VCaP (cell line): ENCODE data around the gene PSMD3.

Experiments used
- H3K27ac ChIP-seq: fragments of 450-650 bp; 2 replicates; pipeline ENCODE4 v1.5.1; 2017
- TF ChIP-seq, protein P1 (sequence below): fragments of 450-650 bp; conservative IDR thresholded peaks from 2 replicates; pipeline ENCODE4 v1.5.1; 2017; ENCODE audit warnings: mild to moderate bottlenecking, moderate library complexity

Gene PSMD3

DNA sequence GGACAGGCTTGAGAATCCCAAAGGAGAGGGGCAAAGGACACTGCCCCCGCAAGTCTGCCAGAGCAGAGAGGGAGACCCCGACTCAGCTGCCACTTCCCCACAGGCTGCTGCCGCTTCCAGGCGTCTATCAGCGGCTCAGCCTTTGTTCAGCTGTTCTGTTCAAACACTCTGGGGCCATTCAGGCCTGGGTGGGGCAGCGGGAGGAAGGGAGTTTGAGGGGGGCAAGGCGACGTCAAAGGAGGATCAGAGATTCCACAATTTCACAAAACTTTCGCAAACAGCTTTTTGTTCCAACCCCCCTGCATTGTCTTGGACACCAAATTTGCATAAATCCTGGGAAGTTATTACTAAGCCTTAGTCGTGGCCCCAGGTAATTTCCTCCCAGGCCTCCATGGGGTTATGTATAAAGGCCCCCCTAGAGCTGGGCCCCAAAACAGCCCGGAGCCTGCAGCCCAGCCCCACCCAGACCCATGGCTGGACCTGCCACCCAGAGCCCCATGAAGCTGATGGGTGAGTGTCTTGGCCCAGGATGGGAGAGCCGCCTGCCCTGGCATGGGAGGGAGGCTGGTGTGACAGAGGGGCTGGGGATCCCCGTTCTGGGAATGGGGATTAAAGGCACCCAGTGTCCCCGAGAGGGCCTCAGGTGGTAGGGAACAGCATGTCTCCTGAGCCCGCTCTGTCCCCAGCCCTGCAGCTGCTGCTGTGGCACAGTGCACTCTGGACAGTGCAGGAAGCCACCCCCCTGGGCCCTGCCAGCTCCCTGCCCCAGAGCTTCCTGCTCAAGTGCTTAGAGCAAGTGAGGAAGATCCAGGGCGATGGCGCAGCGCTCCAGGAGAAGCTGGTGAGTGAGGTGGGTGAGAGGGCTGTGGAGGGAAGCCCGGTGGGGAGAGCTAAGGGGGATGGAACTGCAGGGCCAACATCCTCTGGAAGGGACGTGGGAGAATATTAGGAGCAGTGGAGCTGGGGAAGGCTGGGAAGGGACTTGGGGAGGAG, 34.7 kb downstream of the PSMD3 start, which contains the start of gene CSF3:
Gene CSF3 (plus strand): TSS at position 436 of the 993 bp plus-strand sequence. CDS start 35 bp downstream, at position 471.
- TF ChIP-seq, protein P1, sequence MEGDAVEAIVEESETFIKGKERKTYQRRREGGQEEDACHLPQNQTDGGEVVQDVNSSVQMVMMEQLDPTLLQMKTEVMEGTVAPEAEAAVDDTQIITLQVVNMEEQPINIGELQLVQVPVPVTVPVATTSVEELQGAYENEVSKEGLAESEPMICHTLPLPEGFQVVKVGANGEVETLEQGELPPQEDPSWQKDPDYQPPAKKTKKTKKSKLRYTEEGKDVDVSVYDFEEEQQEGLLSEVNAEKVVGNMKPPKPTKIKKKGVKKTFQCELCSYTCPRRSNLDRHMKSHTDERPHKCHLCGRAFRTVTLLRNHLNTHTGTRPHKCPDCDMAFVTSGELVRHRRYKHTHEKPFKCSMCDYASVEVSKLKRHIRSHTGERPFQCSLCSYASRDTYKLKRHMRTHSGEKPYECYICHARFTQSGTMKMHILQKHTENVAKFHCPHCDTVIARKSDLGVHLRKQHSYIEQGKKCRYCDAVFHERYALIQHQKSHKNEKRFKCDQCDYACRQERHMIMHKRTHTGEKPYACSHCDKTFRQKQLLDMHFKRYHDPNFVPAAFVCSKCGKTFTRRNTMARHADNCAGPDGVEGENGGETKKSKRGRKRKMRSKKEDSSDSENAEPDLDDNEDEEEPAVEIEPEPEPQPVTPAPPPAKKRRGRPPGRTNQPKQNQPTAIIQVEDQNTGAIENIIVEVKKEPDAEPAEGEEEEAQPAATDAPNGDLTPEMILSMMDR, result no peak
- 0 out of 2 replicates have a peak within 1 kb of the TSS, but pooled peaks have one; percentile 9 for H3K27ac ChIP-seq

DNA sequence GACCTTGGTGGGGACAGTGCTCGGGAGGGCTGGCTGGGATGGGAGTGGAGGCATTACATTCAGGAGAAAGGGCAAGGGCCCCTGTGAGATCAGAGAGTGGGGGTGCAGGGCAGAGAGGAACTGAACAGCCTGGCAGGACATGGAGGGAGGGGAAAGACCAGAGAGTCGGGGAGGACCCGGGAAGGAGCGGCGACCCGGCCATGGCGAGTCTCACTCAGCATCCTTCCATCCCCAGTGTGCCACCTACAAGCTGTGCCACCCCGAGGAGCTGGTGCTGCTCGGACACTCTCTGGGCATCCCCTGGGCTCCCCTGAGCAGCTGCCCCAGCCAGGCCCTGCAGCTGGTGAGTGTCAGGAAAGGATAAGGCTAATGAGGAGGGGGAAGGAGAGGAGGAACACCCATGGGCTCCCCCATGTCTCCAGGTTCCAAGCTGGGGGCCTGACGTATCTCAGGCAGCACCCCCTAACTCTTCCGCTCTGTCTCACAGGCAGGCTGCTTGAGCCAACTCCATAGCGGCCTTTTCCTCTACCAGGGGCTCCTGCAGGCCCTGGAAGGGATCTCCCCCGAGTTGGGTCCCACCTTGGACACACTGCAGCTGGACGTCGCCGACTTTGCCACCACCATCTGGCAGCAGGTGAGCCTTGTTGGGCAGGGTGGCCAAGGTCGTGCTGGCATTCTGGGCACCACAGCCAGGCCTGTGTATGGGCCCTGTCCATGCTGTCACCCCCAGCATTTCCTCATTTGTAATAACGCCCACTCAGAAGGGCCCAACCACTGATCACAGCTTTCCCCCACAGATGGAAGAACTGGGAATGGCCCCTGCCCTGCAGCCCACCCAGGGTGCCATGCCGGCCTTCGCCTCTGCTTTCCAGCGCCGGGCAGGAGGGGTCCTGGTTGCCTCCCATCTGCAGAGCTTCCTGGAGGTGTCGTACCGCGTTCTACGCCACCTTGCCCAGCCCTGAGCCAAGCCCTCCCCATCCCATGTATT, 35.7 kb downstream of the PSMD3 start:
- no peak overlapping the region for H3K27ac ChIP-seq
- TF ChIP-seq, protein P1, result no peak

DNA sequence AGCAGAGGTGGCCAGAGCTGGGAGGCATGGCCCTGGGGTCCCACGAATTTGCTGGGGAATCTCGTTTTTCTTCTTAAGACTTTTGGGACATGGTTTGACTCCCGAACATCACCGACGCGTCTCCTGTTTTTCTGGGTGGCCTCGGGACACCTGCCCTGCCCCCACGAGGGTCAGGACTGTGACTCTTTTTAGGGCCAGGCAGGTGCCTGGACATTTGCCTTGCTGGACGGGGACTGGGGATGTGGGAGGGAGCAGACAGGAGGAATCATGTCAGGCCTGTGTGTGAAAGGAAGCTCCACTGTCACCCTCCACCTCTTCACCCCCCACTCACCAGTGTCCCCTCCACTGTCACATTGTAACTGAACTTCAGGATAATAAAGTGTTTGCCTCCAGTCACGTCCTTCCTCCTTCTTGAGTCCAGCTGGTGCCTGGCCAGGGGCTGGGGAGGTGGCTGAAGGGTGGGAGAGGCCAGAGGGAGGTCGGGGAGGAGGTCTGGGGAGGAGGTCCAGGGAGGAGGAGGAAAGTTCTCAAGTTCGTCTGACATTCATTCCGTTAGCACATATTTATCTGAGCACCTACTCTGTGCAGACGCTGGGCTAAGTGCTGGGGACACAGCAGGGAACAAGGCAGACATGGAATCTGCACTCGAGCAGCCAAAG, 36.9 kb downstream of the PSMD3 start:
- TF ChIP-seq, protein P1, result no peak
- H3K27ac ChIP-seq, result no peak overlapping the region

DNA sequence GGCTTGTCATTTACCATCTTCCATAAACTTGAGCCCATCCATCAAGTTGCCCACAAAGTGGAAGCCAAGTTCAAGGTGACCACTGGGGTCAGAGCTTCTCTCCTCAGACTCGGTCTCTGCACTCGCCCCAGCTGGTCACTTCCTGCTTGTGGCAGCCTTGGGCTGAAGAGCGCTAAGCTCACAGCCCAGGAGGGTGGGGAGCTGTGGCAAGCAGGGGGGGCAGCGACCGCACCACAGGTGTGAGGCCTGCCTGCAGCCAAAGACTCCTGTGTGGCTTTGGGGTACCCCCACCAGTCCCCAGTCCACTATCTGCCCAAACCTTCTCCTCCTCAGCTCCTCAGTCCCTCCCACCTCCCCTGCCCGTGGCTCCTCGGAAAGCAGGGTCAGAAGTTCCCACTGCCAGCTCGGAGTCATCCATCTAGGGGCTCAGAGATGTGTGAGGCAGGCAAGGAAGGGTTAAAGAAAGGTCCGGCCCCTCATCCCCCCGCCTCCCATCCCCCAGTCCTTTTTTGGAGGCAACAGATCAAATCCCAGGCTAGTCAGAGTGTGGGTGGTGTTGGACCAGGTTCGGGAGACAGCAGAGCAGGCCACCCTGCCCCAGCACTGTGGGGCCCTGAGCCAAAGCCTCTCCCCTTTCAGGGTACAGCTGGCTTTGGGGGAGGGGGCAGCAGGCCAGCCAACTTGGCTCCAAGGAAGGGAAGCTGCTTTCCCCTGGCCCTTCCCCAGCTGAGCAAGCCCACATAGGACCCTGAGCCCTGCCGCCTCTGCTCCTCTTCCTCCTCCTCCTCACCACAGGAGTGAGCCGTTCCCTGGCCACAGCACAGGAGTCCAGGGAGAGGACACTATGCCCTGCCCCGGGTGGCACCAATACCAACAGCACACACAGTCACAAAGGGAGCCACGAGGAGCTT, 37.9 kb downstream of the PSMD3 start:
- H3K27ac ChIP-seq, result no peak overlapping the region

GRCh38 chr17:40019140-40019991, 38.8 kb downstream of the PSMD3 start:
- TF ChIP-seq, protein P1, result 0 out of 2 replicates have a peak, but pooled peaks have one; percentile 5
- H3K27ac ChIP-seq, result no peak overlapping the region

More for the DNA sequence above, 37.9 kb downstream of the PSMD3 start:
- TF ChIP-seq, protein P1, result no peak
